GM21360 (cell line): ENCODE data around the gene GRAPL.
"Not testable (repeated sequence)": the region's sequence is repeated elsewhere in the genome, so short reads cannot be mapped to it uniquely, and the experiment has no call there.

Source experiments
- ATAC-seq: cut with Tn5 transposase; IDR thresholded peaks from one replicate; pipeline ENCODE4 v1.9.1; 2021; ENCODE audit warnings: mild to moderate bottlenecking, moderate library complexity; ENCODE audit not compliant: unreplicated experiment

The GRAPL gene

DNA sequence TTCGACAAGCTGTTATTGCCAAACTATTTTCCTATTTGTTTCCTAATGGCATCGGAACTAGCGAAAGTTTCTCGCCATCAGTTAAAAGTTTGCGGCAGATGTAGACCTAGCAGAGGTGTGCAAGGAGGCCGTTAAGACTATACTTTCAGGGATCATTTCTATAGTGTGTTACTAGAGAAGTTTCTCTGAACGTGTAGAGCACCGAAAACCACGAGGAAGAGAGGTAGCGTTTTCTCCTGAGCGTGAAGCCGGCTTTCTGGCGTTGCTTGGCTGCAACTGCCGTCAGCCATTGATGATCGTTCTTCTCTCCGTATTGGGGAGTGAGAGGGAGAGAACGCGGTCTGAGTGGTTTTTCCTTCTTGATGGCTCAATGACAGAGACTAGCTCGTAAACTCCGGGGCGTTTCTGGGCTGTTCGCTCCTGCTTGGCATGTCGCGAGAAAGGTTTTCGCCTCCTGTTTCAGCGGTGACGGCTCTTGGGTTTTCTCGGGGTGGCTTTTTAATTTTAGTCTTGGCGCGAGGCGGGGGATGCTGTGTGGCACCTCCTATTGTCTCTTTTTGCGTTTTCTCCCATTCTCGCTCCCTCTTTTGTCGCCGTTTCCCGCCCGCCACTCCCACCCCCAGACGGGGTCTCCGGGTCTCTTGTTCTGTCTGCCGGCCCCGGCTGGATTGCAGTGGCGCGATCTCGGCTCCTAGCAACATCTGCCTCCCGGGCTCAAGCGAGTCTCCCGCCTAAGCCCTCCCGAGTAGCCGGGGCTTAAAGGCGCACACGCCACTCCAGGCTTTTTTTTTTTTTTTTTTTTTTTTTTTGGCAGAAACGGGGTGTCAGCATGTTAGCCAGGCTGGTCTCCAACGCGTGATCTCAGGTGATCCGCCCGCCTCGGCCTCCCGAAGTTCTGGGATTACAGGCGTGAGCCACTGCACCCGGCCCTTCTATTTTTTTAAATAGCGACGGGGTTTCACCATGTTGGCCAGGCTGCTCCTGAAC is 60.8 kb downstream of the GRAPL start:
- not testable (repeated sequence) for ATAC-seq

DNA sequence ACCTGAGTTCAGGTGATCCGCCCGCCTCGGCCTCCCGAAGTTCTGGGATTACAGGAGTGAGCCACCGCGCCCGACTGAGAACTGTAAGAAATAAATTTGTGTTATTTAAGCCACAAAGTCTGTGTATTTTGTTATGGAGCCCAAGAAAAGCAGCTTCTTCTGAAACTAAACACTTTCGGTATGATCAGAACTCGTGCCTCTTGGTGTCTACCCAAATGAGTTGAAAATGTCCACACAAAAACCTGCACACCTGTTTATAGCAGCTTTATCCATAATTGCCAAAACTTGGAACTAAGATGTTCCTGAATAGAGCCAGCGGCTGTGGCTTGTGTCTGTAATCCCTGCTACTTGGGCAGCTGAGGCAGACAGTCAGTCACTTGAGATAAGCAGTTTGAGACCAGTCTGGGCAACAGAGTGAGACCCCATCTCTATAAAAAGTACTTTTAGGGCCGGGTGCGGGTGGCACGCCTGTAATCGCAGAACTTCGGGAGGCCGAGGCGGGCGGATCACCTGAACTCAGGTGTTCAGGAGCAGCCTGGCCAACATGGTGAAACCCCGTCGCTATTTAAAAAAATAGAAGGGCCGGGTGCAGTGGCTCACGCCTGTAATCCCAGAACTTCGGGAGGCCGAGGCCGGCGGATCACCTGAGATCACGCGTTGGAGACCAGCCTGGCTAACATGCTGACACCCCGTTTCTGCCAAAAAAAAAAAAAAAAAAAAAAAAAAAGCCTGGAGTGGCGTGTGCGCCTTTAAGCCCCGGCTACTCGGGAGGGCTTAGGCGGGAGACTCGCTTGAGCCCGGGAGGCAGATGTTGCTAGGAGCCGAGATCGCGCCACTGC is 61.7 kb downstream of the GRAPL start:
- not testable (repeated sequence) for ATAC-seq

DNA sequence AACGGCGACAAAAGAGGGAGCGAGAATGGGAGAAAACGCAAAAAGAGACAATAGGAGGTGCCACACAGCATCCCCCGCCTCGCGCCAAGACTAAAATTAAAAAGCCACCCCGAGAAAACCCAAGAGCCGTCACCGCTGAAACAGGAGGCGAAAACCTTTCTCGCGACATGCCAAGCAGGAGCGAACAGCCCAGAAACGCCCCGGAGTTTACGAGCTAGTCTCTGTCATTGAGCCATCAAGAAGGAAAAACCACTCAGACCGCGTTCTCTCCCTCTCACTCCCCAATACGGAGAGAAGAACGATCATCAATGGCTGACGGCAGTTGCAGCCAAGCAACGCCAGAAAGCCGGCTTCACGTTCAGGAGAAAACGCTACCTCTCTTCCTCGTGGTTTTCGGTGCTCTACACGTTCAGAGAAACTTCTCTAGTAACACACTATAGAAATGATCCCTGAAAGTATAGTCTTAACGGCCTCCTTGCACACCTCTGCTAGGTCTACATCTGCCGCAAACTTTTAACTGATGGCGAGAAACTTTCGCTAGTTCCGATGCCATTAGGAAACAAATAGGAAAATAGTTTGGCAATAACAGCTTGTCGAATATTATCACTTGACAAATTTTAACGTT is 62.5 kb downstream of the GRAPL start:
- not testable (repeated sequence) for ATAC-seq

DNA sequence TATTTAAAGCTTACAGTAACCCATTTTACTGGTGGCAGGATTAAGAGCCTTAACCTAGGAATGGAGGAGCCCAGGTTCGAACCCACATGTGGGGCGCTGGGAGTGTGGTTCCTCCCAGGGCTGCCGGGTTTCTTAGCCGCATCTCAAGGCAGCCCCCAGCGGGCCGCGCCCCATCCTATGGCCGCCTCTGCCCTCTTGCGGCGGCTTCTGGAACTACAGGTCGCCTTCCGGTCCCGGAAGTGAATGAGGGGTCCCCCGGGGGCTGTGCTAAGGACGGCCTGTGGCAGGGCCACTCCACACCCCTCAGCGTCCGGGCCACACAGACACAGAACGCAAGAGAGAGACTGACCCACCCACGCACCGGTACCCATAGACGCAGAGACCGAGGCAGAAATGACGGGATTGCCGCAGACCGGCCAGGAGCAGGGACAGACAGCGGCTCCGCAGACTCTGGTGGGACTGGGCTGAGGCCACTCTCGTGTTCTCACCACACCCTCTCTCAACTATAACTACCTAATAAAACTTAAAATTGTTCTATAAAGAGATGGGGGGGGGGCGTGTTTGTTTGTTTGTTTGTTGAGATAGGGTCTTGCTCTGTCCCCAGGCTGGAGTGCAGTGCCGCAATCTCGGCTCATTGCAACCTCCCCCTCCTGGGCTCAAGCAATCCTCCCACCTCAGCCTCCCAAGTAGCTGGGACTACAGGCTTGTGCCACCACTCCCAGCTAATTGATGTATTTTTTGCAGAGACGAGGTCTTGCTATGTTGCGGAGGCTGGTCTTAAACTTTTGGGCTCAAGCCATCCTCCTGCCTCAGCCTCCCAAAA is 69.2 kb downstream of the GRAPL start:
- ATAC-seq, result not testable (repeated sequence)

DNA sequence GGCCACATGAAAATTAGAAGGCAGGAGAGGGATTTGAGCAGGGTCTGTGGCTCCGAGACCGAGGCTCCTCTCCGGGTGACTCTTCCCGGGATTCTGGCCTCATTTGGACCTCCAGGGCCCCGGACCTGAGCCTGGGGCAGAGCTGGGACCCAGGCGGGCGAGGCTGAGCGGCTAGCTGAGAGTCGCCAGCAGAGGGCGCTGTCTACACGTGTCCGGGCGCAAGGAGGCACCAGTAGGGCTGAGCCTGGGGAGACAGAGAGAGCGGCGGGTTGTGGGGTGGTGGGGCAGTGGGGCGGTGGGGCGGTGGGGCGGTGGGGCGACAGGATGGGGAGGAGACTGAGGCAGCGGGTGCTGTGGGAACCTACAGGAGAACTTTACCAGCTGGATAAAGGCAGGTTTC is 75.1 kb downstream of the GRAPL start:
- not testable (repeated sequence) for ATAC-seq

DNA sequence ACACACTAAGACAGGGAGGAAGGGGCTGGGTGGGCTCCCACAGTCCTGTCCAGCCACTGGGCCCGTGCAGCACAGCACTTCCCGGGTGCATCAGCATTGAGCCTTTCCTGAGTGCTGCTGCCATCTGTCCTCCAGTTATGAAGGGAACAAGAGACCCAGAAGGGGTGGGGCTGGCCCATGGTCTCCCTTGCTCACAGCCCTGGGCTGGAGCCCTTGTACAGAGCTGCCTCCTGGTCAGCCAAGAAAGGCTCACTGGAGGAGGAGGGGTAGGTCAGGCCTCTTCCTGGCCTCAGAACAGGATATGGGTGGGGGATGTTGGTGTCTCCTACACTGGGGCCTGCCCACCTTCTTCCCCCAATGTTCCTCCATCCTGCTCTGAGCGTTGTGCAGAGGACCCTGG is 76.0 kb downstream of the GRAPL start:
- ATAC-seq, result not testable (repeated sequence)
